ENCODE measurements around the gene ALPP.
"Not testable (repeated sequence)": the region's sequence is repeated elsewhere in the genome, so short reads cannot be mapped to it uniquely, and the experiment has no call there.

The ALPP gene

DNA sequence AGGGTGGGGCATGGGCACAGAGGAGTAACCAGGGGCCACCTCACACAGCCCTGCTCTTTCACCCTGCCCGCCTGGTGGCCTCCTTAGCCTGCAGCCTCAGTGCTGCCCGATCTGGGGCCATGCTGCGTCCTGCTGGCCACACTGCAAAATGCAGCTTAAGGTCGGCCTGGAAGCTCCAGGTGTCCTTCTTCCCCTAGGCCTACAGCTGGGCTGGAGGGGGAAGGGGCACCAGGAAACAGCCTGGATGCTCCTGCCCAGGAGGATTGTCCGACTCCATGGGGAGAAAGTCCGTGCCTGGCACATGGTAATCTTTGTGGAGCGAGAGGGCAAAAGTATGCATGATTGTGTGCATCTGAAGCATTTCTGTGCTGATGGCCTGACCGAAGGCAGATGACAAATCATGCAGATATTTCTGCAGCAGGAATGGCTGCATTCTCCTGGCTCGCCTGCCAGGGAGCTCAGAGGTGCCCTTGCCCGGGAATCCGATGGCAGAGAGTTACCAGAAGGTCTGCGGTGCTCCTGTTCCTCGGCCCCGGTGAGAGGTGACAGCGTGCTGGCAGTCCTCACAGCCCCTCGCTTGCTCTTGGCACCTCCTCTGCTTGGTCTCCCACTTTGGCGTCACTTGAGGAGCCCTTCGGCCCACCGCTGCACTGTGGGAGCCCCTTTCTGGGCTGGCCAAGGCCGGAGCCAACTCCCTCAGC lies 12.8 kb upstream of the ALPP start:
- Histone ChIP-seq H3K4me1 (ENCODE audit: control insufficient read depth, insufficient read depth, low read length) (no peaks in the 10 kb centered on the region), H3K36me3 (ENCODE audit: control insufficient read depth in 2 of 2, insufficient read depth in 1 of 2, low read length in 2 of 2) (no peaks in the 10 kb centered on the region), H3K27ac (ENCODE audit: extremely low read depth, low read depth, low read length) (no peak overlapping the region), H3K4me3 (ENCODE audit: low read depth, low read length) (no peak overlapping the region), H3K9me3 (ENCODE audit: control insufficient read depth, insufficient read depth, low read depth, low read length) (no peaks in the 10 kb centered on the region)
- POLR2A ChIA-PET: no interaction called here
- no peak for TF ChIP-seq ZNF366 (tag by site-specific recombination; conservative IDR thresholded peaks at IDR 0.05)
- no peak for TF ChIP-seq YY1 (tag by site-specific recombination; IDR thresholded peaks at IDR 0.05)
- peak; percentile 77 for TF ChIP-seq CTCF (tag by site-specific recombination; IDR thresholded peaks at IDR 0.05)
- CTCF ChIA-PET: interaction anchor here (0.6 to 5.2 kb wide), 10 partner anchors 9 to 465 kb away, joined by 3 to 49 read pairs (median 4); no protein-coding TSS in a partner anchor

DNA sequence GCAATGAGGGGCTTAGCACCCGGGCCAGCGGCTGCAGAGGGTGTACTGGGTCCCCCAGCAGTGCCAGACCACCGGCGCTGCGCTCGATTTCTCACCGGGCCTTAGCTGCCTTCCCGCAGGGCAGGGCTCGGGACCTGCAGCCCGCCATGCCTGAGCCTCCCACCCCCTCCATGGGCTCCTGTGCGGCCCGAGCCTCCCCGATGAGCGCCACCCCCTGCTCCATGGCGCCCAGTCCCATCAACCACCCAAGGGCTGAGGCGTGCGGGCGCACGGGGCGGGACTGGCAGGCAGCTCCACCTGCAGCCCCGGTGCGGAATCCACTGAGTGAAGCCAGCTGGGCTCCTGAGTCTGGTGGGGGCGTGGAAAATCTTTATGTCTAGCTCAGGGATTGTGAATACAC lies 12.1 kb upstream of the ALPP start:
- POLR2A ChIA-PET; H3K9me3 ChIP-seq (ENCODE audit: control insufficient read depth, insufficient read depth, low read depth, low read length); H3K4me1 ChIP-seq (ENCODE audit: control insufficient read depth, insufficient read depth, low read length); H3K27ac ChIP-seq (ENCODE audit: extremely low read depth, low read depth, low read length); H3K4me3 ChIP-seq (ENCODE audit: low read depth, low read length); H3K36me3 ChIP-seq (ENCODE audit: control insufficient read depth in 2 of 2, insufficient read depth in 1 of 2, low read length in 2 of 2): not testable (repeated sequence)
- CTCF ChIA-PET: interaction anchor here (0.6 to 5.2 kb wide), 10 partner anchors 8 to 466 kb away, joined by 3 to 49 read pairs (median 5); partner anchors contain the start of gene ALPP

- Histone ChIP-seq H3K9me3 (ENCODE audit: control insufficient read depth, insufficient read depth, low read depth, low read length) (no peaks in the 10 kb centered on the region), H3K4me1 (ENCODE audit: control insufficient read depth, insufficient read depth, low read length) (no peaks in the 10 kb centered on the region), H3K4me3 (ENCODE audit: low read depth, low read length) (no peak overlapping the region), H3K27ac (ENCODE audit: extremely low read depth, low read depth, low read length) (no peak overlapping the region), H3K36me3 (ENCODE audit: control insufficient read depth in 2 of 2, insufficient read depth in 1 of 2, low read length in 2 of 2) (no peaks in the 10 kb centered on the region)
- ChIA-PET POLR2A (no interaction called here), CTCF (interaction anchor here (0.6 to 5.2 kb wide), 11 partner anchors 11 to 640 kb away, joined by 3 to 49 read pairs (median 3); partner anchors contain the start of gene ALPP)
- TF ChIP-seq ZNF626 (tag by site-specific recombination; IDR thresholded peaks at IDR 0.05) (no peak), ZNF837 (tag by site-specific recombination; IDR thresholded peaks at IDR 0.05) (no peak), ZNF488 (tag by site-specific recombination; IDR thresholded peaks at IDR 0.05) (no peak), MYNN (tag by site-specific recombination; IDR thresholded peaks at IDR 0.05; ENCODE audit: borderline replicate concordance) (no peak), SCRT1 (tag by site-specific recombination; IDR thresholded peaks at IDR 0.05; ENCODE audit: borderline replicate concordance) (no peak), ZNF660 (tag by site-specific recombination; IDR thresholded peaks at IDR 0.05) (no peak), SETDB1 (IDR thresholded peaks at IDR 0.05; ENCODE audit: insufficient read length, low read length) (no peak), ZNF843 (tag by site-specific recombination; IDR thresholded peaks at IDR 0.05) (no peak), PRDM4 (tag by site-specific recombination; IDR thresholded peaks at IDR 0.05) (no peak), ZBTB44 (tag by site-specific recombination; IDR thresholded peaks at IDR 0.05) (no peak), ZBTB48 (tag by site-specific recombination; IDR thresholded peaks at IDR 0.05) (no peak), MEIS1 (CRISPR knock-in tag; IDR thresholded peaks at IDR 0.05; ENCODE audit: borderline replicate concordance) (no peak), ZNF202 (tag by site-specific recombination; IDR thresholded peaks at IDR 0.05; ENCODE audit: borderline replicate concordance) (no peak)
- TF ChIP-seq, protein P1, sequence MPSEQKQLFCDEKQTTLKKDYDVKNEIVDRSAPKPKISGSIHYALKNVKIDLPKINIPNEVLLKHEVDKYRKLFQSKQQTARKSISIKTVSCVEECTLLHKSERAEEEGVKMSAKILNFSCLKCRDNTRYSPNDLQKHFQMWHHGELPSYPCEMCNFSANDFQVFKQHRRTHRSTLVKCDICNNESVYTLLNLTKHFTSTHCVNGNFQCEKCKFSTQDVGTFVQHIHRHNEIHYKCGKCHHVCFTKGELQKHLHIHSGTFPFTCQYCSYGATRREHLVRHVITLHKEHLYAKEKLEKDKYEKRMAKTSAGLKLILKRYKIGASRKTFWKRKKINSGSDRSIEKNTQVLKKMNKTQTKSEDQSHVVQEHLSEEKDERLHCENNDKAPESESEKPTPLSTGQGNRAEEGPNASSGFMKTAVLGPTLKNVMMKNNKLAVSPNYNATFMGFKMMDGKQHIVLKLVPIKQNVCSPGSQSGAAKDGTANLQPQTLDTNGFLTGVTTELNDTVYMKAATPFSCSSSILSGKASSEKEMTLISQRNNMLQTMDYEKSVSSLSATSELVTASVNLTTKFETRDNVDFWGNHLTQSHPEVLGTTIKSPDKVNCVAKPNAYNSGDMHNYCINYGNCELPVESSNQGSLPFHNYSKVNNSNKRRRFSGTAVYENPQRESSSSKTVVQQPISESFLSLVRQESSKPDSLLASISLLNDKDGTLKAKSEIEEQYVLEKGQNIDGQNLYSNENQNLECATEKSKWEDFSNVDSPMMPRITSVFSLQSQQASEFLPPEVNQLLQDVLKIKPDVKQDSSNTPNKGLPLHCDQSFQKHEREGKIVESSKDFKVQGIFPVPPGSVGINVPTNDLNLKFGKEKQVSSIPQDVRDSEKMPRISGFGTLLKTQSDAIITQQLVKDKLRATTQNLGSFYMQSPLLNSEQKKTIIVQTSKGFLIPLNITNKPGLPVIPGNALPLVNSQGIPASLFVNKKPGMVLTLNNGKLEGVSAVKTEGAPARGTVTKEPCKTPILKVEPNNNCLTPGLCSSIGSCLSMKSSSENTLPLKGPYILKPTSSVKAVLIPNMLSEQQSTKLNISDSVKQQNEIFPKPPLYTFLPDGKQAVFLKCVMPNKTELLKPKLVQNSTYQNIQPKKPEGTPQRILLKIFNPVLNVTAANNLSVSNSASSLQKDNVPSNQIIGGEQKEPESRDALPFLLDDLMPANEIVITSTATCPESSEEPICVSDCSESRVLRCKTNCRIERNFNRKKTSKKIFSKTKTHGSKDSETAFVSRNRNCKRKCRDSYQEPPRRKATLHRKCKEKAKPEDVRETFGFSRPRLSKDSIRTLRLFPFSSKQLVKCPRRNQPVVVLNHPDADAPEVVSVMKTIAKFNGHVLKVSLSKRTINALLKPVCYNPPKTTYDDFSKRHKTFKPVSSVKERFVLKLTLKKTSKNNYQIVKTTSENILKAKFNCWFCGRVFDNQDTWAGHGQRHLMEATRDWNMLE (tag by site-specific recombination; conservative IDR thresholded peaks at IDR 0.05; ENCODE audit: low read depth): no peak
Observed at GRCh38 chr2:232367016-232367415, 11.5 kb upstream of the ALPP start.

Measured in HEK293 (cell line).